Mucosa of rectum (tissue), 2 donors: ENCODE results near the gene DNAJC9.

ENCODE experiments used
- H3K27ac ChIP-seq, 2 donors: one replicate each; pipeline ENCODE4 v1.7.0; 2013; ENCODE audit warnings: inconsistent platforms in 2 of 2, low read depth in 2 of 2, low read length in 2 of 2
- H3K27me3 ChIP-seq, 2 donors: one replicate each; pipeline ENCODE4 v1.7.0; 2013; ENCODE audit warnings: low read length in 2 of 2; ENCODE audit not compliant: control insufficient read depth in 2 of 2, insufficient read depth in 2 of 2
- H3K36me3 ChIP-seq, 2 donors: one replicate each; pipeline ENCODE4 v1.7.0; 2013; ENCODE audit warnings: low read length in 2 of 2; ENCODE audit not compliant: control insufficient read depth in 2 of 2, insufficient read depth in 2 of 2
- H3K4me1 ChIP-seq, 2 donors: one replicate each; pipeline ENCODE4 v1.7.0; 2013; ENCODE audit warnings: low read length in 2 of 2, mild to moderate bottlenecking in 1 of 2; ENCODE audit not compliant: control insufficient read depth in 2 of 2, insufficient read depth in 2 of 2
- H3K4me3 ChIP-seq, 2 donors: one replicate each; pipeline ENCODE4 v1.7.0; 2013; ENCODE audit warnings: low read length in 2 of 2
- H3K9ac ChIP-seq, 2 donors: one replicate each; pipeline ENCODE4 v1.7.0; 2013; ENCODE audit warnings: low read length in 2 of 2, low read depth in 1 of 2, mild to moderate bottlenecking in 1 of 2
- H3K9me3 ChIP-seq, 2 donors: one replicate each; pipeline ENCODE4 v1.7.0; 2013; ENCODE audit warnings: low read length in 2 of 2; ENCODE audit not compliant: control insufficient read depth in 2 of 2
- donor health status: healthy.
- donor health status: Normal muscosa, but diverticular disease.

Gene DNAJC9

GRCh38 chr10:73219384-73219783 is 27.7 kb downstream of the DNAJC9 start:
- Histone ChIP-seq H3K27me3 (no peaks in the 10 kb centered on the region), H3K36me3 (peaks cover 10 to 14% of the 10 kb centered on the region in 2 donors), H3K4me3 (no peak overlapping the region), H3K27ac (no peak overlapping the region), H3K9me3 (no peaks in the 10 kb centered on the region), H3K4me1 (no peaks in the 10 kb centered on the region), H3K9ac (no peak overlapping the region)

GRCh38 chr10:73218431-73219191 is 28.4 kb downstream of the DNAJC9 start:
- no peak overlapping the region for H3K27ac ChIP-seq
- H3K4me3 ChIP-seq, result no peak overlapping the region
- H3K27me3 ChIP-seq, result no peaks in the 10 kb centered on the region

GRCh38 chr10:73217628-73218027 is 29.4 kb downstream of the DNAJC9 start:
- no peak overlapping the region for H3K9ac ChIP-seq
- H3K4me1 ChIP-seq, result no peaks in the 10 kb centered on the region
- H3K27ac ChIP-seq, result no peak overlapping the region
- no peaks in the 10 kb centered on the region for H3K9me3 ChIP-seq
- peaks cover 10 to 14% of the 10 kb centered on the region in 2 donors for H3K36me3 ChIP-seq
- H3K4me3 ChIP-seq, result no peak overlapping the region
- no peaks in the 10 kb centered on the region for H3K27me3 ChIP-seq

More at GRCh38 chr10:73218431-73219191, 28.4 kb downstream of the DNAJC9 start:
- Histone ChIP-seq H3K9me3 (no peaks in the 10 kb centered on the region), H3K4me1 (no peaks in the 10 kb centered on the region), H3K36me3 (peaks cover 10 to 14% of the 10 kb centered on the region in 2 donors), H3K9ac (no peak overlapping the region)

GRCh38 chr10:73215749-73216148 is 31.3 kb downstream of the DNAJC9 start:
- H3K27ac ChIP-seq, result no peak overlapping the region
- no peaks in the 10 kb centered on the region for H3K27me3 ChIP-seq
- peaks cover 10 to 15% of the 10 kb centered on the region in 2 donors for H3K36me3 ChIP-seq
- no peak overlapping the region for H3K9ac ChIP-seq
- no peaks in the 10 kb centered on the region for H3K9me3 ChIP-seq
- no peaks in the 10 kb centered on the region for H3K4me1 ChIP-seq
- no peak overlapping the region for H3K4me3 ChIP-seq

GRCh38 chr10:73211106-73211811 is 35.8 kb downstream of the DNAJC9 start:
- Histone ChIP-seq H3K27me3 (no peaks in the 10 kb centered on the region), H3K4me3 (no peak overlapping the region), H3K27ac (no peak overlapping the region), H3K9me3 (no peaks in the 10 kb centered on the region), H3K9ac (no peak overlapping the region), H3K36me3 (peaks cover 0 to 7% of the 10 kb centered on the region in 2 donors), H3K4me1 (no peaks in the 10 kb centered on the region)

GRCh38 chr10:73210395-73211105 is 36.5 kb downstream of the DNAJC9 start:
- H3K36me3 ChIP-seq, result peaks cover 0 to 8% of the 10 kb centered on the region in 2 donors
- H3K9ac ChIP-seq, result no peak overlapping the region
- no peak overlapping the region for H3K4me3 ChIP-seq
- no peak overlapping the region for H3K27ac ChIP-seq
- H3K9me3 ChIP-seq, result no peaks in the 10 kb centered on the region
- H3K27me3 ChIP-seq, result no peaks in the 10 kb centered on the region
- H3K4me1 ChIP-seq, result no peaks in the 10 kb centered on the region

- no peaks in the 10 kb centered on the region for H3K27me3 ChIP-seq
- no peak overlapping the region for H3K9ac ChIP-seq
- no peaks in the 10 kb centered on the region for H3K9me3 ChIP-seq
- no peak overlapping the region for H3K4me3 ChIP-seq
- H3K36me3 ChIP-seq, result peaks cover 0 to 8% of the 10 kb centered on the region in 2 donors
- no peak overlapping the region for H3K27ac ChIP-seq
- no peaks in the 10 kb centered on the region for H3K4me1 ChIP-seq
Measured at GRCh38 chr10:73209705-73210104, 37.4 kb downstream of the DNAJC9 start.

GRCh38 chr10:73207883-73208282 is 39.2 kb downstream of the DNAJC9 start:
- Histone ChIP-seq H3K27me3 (no peaks in the 10 kb centered on the region), H3K27ac (no peak overlapping the region), H3K4me1 (no peaks in the 10 kb centered on the region), H3K9me3 (no peaks in the 10 kb centered on the region), H3K36me3 (peaks cover 0 to 8% of the 10 kb centered on the region in 2 donors), H3K9ac (no peak overlapping the region), H3K4me3 (no peak overlapping the region)

- Histone ChIP-seq H3K9ac (no peak overlapping the region), H3K9me3 (no peaks in the 10 kb centered on the region), H3K4me3 (no peak overlapping the region), H3K27me3 (no peaks in the 10 kb centered on the region), H3K27ac (no peak overlapping the region), H3K4me1 (no peaks in the 10 kb centered on the region), H3K36me3 (peaks cover 0 to 8% of the 10 kb centered on the region in 2 donors)
Measured at GRCh38 chr10:73206385-73206784, 40.7 kb downstream of the DNAJC9 start.

GRCh38 chr10:73205890-73206289 is 41.2 kb downstream of the DNAJC9 start:
- Histone ChIP-seq H3K9me3 (no peaks in the 10 kb centered on the region), H3K27me3 (no peaks in the 10 kb centered on the region), H3K9ac (no peak overlapping the region), H3K36me3 (peaks cover 0 to 8% of the 10 kb centered on the region in 2 donors), H3K27ac (no peak overlapping the region), H3K4me3 (no peak overlapping the region), H3K4me1 (no peaks in the 10 kb centered on the region)
